ENCODE results near the gene SLC22A4.

Gene SLC22A4

DNA sequence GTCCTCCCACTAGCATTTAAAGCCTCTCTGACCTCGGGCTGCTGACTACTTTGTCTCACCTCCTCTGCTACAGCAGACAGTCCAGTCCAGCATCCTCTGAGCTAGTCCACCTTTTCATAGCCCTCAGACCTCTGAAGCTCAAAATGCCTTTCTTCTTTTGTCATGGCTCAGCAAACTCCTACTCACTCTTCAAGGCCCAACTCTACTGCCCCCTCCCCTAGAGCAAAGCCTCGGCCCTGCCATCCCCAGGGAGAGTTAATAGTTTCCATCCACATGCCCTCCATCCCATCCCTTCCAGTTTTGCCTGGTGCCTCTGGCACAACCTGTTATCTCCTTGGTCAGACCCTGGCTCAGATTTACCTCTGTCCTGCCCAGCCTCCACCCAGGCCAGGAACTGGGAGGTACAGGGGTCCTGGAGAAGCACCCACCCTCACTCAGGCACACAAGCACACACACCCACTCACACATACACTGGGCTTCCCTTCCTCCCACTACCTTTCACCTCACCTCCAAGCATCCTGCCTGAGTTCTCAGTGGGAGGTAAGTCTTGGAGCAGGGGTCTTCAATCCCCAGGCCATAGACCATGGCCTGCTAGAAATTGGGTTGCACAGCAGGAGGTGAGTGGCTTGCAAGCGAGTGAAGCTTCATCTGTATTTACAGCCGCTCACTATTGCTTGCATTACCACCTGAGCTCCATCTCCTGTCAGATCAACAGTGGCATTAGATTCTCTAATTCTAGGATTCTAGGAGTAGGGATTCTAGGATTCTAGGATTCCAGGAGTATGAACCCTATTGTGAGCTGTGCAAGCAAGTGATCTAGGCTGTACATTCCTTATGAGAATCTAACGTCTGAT is 18.6 kb upstream of the SLC22A4 start:
- DNase-seq (ENCODE audit: low read depth), result no peak

DNA sequence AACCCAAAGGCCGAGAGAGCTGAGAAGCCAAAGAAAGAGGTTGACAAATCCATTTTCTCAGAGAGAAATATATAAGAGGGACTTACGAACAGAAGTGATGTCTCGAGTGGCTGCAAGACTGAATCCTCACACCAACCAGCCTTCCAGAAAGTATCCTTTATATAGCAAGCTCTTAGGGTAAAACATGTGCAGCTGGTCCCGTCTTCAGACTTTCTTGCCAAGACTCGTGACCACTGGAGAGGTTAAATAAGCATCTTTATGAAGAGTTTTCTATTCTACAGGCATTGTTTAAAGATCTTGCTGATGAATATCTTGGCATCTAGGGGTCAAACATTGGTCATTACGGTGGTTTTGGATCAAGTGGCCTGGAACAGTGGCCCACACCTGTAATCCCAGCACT is 16.9 kb upstream of the SLC22A4 start:
- DNase-seq (ENCODE audit: low read depth), result no peak

DNA sequence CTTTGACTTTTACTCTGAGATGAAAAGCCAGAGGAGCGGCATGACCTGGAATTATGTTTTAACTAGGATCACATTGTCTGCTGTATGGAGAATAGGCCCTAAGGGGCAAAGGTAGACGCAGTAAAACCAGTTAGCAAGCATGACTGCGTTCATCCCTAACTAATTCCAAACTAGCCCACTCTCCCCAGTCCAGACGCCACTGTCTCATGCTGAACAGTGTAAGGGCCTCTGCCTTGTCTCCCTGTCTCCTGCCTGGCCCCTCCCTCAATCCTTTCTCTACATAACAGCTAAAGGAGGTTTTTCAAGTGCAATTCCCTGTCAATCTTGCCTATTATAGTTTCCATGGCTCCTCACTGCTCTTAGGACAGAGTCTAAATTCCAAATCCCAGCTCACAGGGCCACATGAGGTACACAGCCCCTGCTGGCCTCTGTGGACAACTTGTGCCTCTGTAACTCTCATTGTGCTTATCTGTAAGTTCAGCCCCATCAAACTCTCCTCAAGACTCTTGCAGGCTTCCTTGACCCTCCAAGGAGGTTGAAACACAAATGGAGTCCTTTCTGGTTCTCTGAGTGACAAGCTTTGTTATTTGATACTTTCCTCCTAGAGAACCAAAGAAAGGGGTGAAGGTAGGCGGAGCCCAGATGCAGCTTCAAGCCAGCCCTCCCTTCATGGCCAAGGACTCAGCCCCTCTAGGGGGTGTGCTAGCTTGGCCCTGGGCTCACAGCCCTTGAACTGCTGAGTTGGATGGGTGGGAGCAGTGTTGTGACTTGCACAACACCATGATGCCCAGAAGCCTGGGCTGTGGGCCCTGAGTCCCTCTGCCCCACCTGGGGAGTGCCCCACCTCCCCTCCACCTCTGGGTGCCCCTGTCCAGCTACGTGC is 16.0 kb upstream of the SLC22A4 start:
- no peak for DNase-seq (ENCODE audit: low read depth)

DNA sequence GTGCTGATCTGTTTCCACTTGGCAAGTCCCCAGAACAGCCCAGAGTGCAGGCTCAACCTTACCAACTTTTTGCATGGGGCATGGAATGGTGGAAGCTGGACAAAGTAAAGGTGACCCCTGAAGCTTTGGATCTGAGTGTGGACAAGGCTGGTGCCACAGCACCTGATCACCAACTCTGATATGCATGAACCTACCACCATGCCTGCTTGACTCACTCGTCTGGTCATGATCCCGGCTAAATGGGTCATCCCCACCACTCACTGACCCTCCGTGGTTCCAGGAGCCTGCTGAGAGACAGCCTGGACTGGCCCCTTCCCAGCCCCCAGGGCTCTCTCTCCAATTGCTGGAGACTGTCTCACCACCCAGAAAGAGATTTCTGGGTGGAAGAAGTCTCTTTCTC is 14.4 kb upstream of the SLC22A4 start:
- no peak for DNase-seq (ENCODE audit: low read depth)

DNA sequence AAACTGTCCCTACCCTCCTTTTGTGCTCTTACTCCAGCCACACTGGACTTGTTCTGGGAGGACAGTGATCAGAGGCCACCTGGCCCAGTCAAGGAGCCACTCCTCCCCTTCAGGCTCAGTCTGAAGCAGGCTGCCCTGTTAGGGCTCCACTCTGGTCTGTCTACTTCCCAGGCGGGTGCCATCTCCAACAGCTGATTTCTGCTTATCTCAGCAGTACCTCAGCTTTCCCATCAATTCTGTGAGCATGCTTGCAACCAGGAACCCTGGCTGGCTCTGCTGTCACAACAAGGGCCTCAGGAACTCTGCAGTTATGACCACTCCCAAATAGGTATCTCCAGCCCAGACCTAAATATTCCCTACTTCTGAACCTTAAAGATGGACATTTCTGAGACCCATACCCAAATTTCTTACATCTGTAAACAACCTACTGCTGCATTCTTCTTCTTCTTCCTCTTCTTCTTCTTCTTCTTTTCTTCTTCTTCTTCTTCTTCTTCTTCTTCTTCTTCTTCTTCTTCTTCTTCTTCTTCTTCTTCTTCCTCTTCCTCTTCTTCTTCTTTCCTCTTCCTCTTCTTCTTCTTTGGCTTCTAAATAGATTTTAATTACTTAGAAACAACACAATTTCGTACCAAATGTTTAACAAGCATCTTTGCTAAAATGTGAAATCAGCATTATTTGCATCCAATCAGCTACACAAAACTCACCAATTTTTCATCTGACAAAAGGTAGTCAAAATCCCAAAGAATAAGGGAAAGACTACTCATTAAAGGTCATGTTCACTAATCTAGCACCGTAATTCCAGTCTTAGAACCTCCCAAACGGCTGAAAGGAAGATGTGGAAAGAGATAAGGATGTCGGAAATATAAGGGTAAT is 13.6 kb upstream of the SLC22A4 start:
- no peak for DNase-seq (ENCODE audit: low read depth)

DNA sequence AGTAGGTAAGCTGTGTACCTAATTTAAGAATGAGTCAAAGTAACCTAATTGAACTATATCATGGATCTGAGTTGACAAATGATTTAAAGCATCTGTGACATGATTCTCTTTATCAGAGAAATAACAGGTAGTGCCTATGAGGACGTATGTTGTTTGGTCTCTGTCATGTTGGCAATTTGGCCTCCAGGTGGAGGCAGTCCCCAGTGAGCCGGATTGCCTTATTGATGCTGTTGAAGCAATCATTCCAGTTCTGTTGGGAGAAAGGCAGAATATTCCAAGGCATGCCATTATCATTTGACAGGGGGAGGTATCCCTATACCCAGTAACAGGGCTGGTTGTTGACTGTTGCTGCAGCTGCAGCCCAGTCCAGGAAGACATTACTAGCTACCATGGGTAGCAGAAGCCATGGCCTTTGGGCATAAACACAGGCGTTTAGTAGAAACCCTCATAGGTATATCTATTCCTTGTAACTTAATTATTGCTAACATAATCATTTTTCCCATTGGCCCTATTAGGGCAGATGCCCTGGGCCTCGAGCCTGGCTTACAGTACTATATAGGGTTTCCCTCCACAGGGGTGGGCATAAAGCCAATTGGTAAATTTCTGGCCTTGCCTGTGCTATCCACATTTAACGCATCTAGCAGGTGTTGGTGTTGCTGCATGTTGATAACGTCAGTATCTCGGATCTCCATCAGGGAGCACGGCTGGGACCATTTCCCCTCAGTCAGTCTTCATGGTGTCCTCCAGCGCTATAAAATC is 12.2 kb upstream of the SLC22A4 start:
- DNase-seq (ENCODE audit: low read depth), result no peak

DNA sequence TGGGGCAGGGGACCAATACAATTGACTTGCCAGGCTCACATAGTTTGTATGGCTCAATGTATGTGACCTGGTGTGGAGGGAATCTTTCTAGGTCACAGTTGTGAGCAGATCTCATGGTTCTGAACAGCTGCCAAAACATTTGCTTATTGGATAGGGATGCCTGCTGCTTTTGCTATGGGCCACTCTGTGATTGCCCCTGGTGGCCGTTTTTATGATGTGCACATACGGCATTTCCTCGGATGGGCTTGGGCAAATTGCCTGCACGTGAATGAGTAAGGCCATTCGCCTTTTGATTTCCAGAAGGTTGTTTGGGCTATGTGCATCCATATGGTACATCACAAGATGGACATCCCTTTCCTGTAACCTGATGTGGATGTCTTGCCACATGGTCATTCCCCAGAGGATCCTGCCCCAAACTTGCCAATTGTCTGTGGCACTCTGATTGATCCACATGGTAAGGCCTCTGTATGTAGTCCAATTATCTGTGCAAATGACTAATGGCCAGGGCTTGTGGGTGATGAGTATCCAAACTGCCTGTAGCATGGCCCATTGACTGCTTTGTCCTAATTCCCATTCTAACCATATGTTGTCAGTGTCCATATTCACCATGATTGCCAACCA is 10.7 kb upstream of the SLC22A4 start:
- no peak for DNase-seq (ENCODE audit: low read depth)

DNA sequence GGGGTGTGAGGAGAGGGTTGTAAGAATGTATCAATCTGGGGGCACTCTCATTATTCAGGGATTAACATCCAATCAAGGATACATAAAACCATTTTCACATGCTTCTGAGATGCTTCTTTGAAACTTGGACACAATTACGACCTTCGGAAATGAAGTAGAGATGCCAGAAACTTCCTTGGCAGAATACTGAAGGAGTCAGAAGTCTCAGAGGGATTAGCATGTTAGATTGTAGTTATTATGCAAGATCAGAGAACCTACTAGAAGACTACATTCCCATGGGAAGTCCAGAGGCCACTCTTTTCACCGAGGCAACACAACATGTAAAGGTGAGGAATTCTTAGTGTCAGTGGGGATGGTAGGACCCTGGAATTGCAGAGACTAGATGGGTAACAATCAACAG is 5.1 kb upstream of the SLC22A4 start:
- DNase-seq (ENCODE audit: low read depth), result no peak

DNA sequence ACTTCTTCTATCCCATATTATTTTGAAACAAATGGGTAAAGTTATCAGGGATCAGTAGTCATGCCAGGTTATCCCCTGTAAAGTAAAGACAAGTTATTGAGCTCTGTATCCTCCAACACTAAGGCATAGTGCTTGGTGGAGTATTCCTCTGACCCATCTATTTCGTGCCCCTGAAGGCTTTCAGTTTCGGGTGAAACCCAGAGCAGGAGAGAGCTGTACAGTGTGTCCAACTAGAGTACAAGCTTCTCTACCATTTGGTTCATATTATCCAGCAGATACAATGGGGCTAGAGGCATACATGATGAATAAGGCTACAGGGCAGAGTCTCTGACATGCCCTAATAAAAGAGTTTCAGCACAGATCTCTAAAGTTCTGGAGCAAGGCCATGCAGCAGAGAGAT is 3.2 kb upstream of the SLC22A4 start:
- DNase-seq (ENCODE audit: low read depth), result no peak

DNA sequence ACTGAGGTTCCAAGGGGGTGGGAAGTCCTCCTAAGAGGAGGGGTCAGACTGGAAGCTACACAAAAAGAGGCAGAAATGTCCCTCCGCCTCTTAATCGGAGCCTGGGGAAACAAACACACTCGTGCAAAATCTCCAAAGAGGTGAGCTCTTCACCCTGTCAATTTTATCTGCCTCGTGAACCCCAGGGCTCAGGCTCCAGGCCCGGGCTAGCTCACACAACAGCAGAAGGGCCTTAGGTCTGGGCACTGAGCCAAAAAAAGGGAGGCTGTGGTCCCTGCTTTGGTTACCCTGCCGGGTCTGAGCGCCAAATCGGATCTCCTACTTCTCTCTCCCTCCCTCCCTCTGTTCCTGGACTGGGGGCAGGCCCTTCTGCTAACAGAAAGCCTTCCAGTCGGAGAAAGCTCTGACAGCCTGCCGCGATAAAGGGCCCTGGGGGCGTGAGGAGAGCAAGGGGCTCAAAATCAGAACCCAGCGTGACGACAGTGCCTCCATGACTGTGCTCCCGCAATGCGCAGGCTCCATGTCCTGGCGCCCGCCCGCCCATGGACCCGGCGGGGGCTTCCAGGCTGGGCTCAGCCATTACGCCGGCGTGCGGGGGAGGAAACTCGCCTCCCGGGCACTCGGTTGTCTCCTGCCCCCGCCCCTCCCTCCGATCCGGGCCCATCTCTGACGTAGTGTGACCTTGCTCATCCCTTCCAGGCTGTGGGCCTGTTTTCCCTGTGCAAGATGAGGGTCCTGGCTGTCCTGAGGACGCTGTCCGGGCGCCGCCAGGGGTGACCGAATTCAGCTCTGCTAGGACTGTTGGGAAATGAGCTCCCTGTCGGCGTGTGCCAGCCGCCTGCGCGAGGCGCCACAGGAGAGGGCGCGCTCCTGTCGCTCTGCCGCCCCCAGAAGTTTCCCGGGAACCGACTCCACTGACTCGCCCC is 865 bp upstream of the SLC22A4 start:
- peak; percentile 29 for DNase-seq (ENCODE audit: low read depth)

DNA sequence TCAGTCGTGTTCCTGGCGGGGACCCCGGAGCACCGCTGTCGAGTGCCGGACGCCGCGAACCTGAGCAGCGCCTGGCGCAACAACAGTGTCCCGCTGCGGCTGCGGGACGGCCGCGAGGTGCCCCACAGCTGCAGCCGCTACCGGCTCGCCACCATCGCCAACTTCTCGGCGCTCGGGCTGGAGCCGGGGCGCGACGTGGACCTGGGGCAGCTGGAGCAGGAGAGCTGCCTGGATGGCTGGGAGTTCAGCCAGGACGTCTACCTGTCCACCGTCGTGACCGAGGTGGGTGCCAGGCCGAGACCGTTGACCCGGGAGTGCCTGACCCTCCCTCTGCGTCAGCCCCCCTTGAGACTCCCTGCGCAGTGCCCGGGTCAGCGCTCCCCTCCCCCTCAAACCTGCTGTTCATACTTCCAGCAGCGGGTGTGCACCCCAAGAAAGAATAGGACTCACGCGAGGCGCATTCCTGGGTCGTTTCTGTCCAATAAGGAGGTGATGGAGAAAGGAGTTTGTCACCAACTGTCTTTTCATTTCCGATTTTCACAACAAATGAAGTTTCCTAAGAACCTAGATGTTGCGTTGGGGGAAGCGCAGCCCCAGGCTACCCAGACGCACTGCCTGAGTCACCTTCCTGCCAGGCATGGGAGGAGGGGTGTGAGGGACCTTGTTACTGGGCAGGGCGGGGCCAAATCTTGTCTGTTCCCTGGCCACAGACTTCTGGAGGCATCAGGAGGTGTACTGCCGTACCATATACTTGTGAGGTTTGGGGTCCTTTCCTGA is 722 bp downstream of the SLC22A4 start:
- peak; percentile 34 for DNase-seq (ENCODE audit: low read depth)

DNA sequence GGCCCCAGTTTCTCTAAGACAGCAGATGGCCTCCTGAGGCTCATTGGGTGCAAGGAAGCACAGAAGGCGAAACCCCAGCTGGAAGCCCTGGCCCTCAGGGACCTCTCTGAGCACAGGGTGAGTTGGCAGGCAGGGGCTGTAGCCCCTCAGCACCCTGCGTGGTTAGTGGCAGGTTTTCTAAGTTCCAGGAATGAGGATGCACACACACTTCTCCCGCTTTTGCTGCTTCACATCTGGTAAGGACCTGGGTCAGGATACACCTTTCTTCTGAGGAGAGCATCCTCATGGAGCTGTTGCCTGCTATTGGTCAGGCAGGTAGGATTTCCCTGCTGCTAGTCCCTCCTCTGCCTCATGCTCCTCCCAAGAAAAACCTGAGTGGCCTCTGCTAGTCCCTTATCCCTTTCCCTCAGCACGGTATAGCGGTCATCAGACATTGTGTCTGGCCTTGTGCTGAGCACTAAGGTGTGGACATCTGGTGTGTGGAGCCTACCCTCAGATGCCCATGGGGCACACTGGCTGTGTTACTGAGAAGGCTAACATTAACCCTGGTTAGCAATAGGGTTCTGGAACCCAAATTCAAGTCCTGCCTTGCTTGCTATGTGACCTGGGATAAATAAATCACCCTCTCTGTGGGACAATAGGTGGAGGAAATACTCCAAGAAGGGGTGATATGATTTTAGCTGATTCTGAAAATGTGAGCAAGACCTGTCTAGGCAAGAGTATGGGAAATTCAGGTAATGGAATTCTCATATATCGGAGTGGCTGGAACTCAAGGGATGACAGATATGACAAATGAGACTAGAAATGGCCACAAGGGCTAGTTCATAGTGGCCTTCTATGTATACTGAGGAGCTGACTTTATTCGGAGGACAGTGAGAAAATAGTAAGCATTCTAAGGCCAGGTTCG is 1.6 kb downstream of the SLC22A4 start:
- DNase-seq (ENCODE audit: low read depth), result no peak

DNA sequence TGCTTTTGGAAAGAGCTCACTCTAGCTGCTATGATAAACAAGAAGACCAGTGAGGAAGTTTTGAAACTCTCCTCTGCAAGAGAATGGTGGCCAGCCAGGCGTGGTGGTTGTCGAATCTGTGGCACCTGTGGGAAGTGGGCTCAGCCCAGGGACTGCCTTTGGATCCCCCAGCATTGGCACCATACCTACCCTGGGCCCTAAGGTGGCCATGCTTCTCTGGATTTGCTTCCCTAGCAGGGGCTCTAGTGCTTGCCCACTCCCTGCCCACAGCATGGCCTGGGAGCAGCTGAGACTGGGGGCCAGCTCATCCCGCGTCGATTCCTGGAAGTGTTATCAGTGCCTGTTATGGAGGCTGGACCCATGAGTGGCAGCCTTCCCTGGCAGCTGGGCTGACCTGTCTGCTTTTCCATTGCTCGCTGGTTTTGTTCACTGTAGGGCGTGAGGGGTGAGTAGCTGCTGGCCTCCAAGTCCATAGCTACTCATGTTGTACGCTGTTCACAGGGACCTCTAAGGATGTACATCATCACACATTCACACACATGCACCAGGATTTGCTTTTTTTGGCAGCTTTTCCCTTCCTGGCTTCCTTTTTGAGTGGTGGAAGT is 2.3 kb downstream of the SLC22A4 start:
- DNase-seq (ENCODE audit: low read depth), result no peak

DNA sequence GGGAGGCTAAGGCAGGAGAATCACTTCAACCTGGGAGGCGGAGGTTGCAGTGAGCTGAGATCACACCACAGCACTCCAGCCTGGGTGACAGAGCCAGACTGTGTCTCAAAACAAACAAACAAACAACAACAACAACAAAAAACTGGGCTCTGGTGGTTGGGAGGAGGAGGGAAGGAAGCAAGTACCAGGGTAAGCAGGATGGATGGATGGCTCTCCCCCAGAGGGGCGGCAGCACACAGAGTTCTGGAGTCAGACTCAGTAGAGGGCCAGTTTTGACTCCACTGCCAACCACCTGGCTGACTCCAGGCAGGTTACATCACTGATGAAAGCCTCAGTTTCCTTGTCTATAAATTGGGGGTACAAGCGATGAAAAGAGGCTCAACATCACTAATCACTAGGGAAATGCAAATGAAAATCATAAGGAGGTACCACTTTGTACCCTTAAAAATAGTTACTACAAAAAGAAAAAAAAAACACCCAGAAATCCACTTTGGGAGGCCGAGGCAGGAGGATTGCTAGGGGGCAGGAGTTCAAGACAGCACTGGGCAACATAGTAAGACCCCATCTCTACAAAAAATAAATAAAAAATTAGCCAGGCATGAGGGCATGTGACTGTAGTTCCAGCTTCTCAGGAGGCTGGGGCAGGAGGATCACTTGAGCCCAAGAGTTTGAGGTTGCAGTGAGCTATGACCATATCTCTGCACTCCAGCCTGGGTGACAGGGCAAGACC is 3.2 kb downstream of the SLC22A4 start:
- no peak for DNase-seq (ENCODE audit: low read depth)

DNA sequence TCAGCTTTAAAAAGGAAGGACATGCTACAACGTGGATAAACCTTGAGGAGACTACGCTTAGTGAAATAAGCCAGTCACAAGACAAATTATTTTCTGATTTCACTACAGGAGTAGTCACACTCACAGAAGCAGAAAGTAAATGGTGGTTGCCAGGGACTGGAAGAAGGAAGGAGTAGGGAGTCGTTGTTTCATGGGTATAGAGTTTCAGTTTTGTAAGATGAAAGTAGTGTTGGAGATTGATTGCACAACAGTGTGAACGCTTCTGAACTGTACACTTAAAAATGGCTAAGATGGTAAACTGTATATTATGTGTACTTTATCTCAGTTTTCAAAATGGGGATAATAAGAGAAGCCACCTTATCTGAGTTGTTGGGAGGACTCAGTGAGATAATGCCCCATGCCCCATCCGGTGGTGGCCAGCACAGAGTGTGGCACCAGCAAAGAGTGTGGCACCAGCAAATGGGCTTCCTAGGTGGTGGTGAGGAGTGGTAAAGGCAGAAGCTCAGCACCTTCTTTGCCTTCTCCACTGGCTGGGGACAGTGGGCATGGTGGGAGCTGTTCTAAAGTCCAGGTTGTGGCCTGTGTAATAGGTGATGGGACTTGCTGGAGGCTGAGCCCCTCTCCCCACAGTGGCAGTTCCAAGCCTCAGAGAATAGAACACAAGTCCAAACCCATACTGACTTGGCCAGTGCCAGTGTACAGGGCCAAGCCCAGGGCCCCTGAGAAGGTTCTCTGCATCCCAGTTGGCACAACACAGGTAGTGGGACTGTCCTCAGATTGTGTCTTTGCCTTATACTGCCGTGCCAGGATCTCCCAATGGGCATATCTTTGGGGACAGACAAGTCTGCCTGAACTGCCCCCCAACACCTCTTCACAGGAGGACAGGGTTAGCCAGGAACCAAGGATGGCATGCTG is 4.4 kb downstream of the SLC22A4 start:
- no peak for DNase-seq (ENCODE audit: low read depth)

DNA sequence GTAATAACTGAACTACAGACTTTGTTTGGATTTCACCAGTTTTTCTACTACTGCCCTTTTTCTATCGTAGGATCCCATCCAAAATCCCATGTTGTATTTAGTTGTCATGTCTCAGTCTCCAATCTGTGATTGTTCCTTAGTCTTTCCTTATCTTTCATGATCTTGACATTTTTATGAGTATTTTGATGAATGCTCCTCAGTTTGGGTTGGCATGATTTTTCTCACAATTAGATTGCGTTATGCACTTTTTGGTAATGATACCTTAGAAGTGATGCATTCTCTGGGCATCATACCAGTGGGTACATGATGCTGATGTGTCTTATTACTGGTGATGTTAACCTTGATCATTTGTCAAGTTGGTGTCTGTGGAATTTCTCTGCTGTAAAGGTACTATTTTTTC is 5.7 kb downstream of the SLC22A4 start:
- DNase-seq (ENCODE audit: low read depth), result no peak
